Astrocyte (in vitro differentiated cells and primary cell): ENCODE measurements around the gene EIF3K. TPM values are rescaled to one million over a fixed set of nuclear protein-coding genes. Genes with fewer than 3 reads are reported as not detected.

Source experiments
- DNase-seq: peaks from one replicate; pipeline ENCODE4 v3.0.0-alpha.2; 2010; ENCODE audit warnings: low read depth
- FAIRE-seq: peaks from 2 replicates; lab custom pipeline; 2011; peaks lifted over from hg19 to GRCh38; lab: Jason Lieb, UNC
- H2AFZ ChIP-seq: 2 replicates; pipeline ENCODE4 v1.6.0; 2012; ENCODE audit warnings: low read depth, low read length, inconsistent platforms
- H3K27ac ChIP-seq: 2 replicates; pipeline ENCODE4 v1.5.1; 2011; ENCODE audit warnings: low read depth, low read length, inconsistent platforms
- H3K27me3 ChIP-seq: 2 replicates; pipeline ENCODE4 v1.6.0; 2011; ENCODE audit warnings: low read length, inconsistent platforms; ENCODE audit not compliant: insufficient read depth
- H3K36me3 ChIP-seq: 2 replicates; pipeline ENCODE4 v1.5.1; 2011; ENCODE audit warnings: low read length, inconsistent platforms; ENCODE audit not compliant: insufficient read depth
- H3K4me1 ChIP-seq: 2 replicates; pipeline ENCODE4 v1.5.1; 2011; ENCODE audit warnings: low read length, inconsistent platforms; ENCODE audit not compliant: insufficient read depth
- H3K4me2 ChIP-seq: 2 replicates; pipeline ENCODE4 v1.6.0; 2012; ENCODE audit warnings: low read length, inconsistent platforms
- H3K4me3 ChIP-seq: 2 replicates; pipeline ENCODE4 v1.5.1; 2011; ENCODE audit warnings: low read depth, mild to moderate bottlenecking, low read length, inconsistent platforms; ENCODE audit not compliant: insufficient read depth
- H3K79me2 ChIP-seq: 2 replicates; pipeline ENCODE4 v1.6.0; 2012; ENCODE audit warnings: mild to moderate bottlenecking, low read length, inconsistent platforms; ENCODE audit not compliant: insufficient read depth
- H3K9ac ChIP-seq: 2 replicates; pipeline ENCODE4 v1.6.0; 2012; ENCODE audit warnings: mild to moderate bottlenecking, low read length, inconsistent platforms
- H3K9me3 ChIP-seq: 2 replicates; pipeline ENCODE4 v1.5.1; 2012; ENCODE audit warnings: low read depth, mild to moderate bottlenecking, low read length, inconsistent platforms; ENCODE audit not compliant: insufficient read depth
- H4K20me1 ChIP-seq: 2 replicates; pipeline ENCODE4 v1.6.0; 2012; ENCODE audit warnings: low read length, inconsistent platforms; ENCODE audit not compliant: insufficient read depth
- H3K27ac Mint-ChIP-seq: one replicate; pipeline ENCODE4 v1.8.0; 2021; ENCODE audit warnings: mild to moderate bottlenecking, mixed read lengths; ENCODE audit not compliant: unreplicated experiment
- H3K27me3 Mint-ChIP-seq: one replicate; pipeline ENCODE4 v1.8.0; 2021; ENCODE audit warnings: low read depth, mixed read lengths; ENCODE audit not compliant: unreplicated experiment
- H3K36me3 Mint-ChIP-seq: one replicate; pipeline ENCODE4 v1.8.0; 2021; ENCODE audit warnings: low read depth, mixed read lengths; ENCODE audit not compliant: unreplicated experiment
- H3K4me1 Mint-ChIP-seq: one replicate; pipeline ENCODE4 v1.8.0; 2021; ENCODE audit warnings: low read depth, mixed read lengths; ENCODE audit not compliant: unreplicated experiment
- H3K4me3 Mint-ChIP-seq: one replicate; pipeline ENCODE4 v1.8.0; 2021; ENCODE audit warnings: mild to moderate bottlenecking, moderate library complexity, mixed read lengths; ENCODE audit not compliant: unreplicated experiment
- H3K9me3 Mint-ChIP-seq: one replicate; pipeline ENCODE4 v1.8.0; 2021; ENCODE audit warnings: mild to moderate bottlenecking, mixed read lengths; ENCODE audit not compliant: unreplicated experiment
- EZH2 ChIP-seq: IDR thresholded peaks from 2 replicates; pipeline ENCODE4 v1.6.1; 2012; ENCODE audit warnings: mild to moderate bottlenecking, low read length, inconsistent platforms; ENCODE audit not compliant: insufficient read depth
- total RNA-seq: library from RNA; stranded (reverse); gene quantifications from 2 replicates; pipeline ENCODE4 v1.2.1, GENCODE V29; 2021
- TF ChIP-seq, protein P1 (sequence below): IDR thresholded peaks from 2 replicates; pipeline ENCODE4 v1.5.1; 2011; ENCODE audit warnings: low read depth, mild to moderate bottlenecking, inconsistent platforms, low read length, moderate library complexity; ENCODE audit not compliant: insufficient read depth

The EIF3K gene
- total RNA-seq, 1 donor from 2014 or later, result 229 TPM

DNA sequence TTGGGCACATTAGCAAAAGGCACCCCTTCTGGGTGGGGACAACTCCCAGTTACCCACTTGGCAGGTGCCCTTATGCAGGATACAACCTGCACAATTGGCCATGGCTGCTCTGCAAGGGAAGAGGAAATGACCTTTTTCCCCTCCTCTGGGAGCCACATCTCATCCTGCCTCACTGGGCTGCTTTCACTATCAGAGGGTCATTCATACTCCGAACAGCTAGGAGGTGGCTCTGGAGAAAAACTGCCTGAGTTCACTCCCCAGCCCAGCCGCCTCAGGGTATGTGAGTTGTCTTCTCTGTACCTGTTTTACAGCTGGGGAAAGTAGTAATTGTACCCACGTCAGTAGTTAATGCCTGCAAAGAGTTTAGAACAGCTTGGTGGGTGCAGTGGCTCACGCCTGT, 21.4 kb downstream of the EIF3K start:
- Histone ChIP-seq H3K36me3 (no peaks in the 10 kb centered on the region), H4K20me1 (peaks cover 2% of the 10 kb centered on the region), H3K4me3 (no peak overlapping the region), H3K9ac (no peak overlapping the region), H2AFZ (no peak overlapping the region), H3K79me2 (no peaks in the 10 kb centered on the region), H3K4me1 (no peaks in the 10 kb centered on the region), H3K27ac (no peak overlapping the region), H3K27me3 (no peaks in the 10 kb centered on the region), H3K9me3 (no peaks in the 10 kb centered on the region), H3K4me2 (no peak overlapping the region)
- Mint-ChIP-seq H3K4me3 (no peak overlapping the region), H3K9me3 (no peaks in the 10 kb centered on the region), H3K36me3 (peaks cover 4% of the 10 kb centered on the region), H3K27me3 (no peaks in the 10 kb centered on the region), H3K27ac (no peak overlapping the region), H3K4me1 (peaks cover 2% of the 10 kb centered on the region)
- no peak for FAIRE-seq
- TF ChIP-seq EZH2, result no peak
- TF ChIP-seq, protein P1, sequence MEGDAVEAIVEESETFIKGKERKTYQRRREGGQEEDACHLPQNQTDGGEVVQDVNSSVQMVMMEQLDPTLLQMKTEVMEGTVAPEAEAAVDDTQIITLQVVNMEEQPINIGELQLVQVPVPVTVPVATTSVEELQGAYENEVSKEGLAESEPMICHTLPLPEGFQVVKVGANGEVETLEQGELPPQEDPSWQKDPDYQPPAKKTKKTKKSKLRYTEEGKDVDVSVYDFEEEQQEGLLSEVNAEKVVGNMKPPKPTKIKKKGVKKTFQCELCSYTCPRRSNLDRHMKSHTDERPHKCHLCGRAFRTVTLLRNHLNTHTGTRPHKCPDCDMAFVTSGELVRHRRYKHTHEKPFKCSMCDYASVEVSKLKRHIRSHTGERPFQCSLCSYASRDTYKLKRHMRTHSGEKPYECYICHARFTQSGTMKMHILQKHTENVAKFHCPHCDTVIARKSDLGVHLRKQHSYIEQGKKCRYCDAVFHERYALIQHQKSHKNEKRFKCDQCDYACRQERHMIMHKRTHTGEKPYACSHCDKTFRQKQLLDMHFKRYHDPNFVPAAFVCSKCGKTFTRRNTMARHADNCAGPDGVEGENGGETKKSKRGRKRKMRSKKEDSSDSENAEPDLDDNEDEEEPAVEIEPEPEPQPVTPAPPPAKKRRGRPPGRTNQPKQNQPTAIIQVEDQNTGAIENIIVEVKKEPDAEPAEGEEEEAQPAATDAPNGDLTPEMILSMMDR, result no peak
- DNase-seq, result no peak

DNA sequence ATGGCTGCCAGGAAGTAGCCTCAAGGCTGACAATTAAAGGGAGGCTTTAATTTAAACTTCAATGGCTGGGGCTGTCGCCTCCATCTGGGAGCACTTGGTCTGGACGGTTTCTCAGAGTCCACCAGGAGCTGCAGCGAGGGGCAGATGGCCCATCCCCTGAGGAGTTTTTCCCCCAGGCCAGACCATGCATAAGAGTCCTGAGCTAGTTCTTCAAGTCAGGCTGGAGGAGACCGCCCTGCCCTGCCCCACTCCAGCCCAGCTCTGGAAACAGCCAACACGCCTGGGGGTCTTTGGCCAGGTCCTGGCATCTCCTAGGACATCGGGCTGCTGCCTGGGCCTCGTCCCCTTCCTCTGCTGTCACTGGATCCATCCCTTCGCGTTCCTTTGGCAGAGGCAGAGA, 23.2 kb downstream of the EIF3K start:
- Mint-ChIP-seq H3K4me1 (no peaks in the 10 kb centered on the region), H3K9me3 (no peaks in the 10 kb centered on the region), H3K4me3 (no peak overlapping the region), H3K36me3 (no peaks in the 10 kb centered on the region), H3K27me3 (no peaks in the 10 kb centered on the region), H3K27ac (no peak overlapping the region)
- Histone ChIP-seq H3K4me2 (no peak overlapping the region), H2AFZ (no peak overlapping the region), H3K4me1 (no peaks in the 10 kb centered on the region), H3K4me3 (no peak overlapping the region), H4K20me1 (no peaks in the 10 kb centered on the region), H3K27me3 (no peaks in the 10 kb centered on the region), H3K36me3 (no peaks in the 10 kb centered on the region), H3K79me2 (no peaks in the 10 kb centered on the region), H3K27ac (no peak overlapping the region), H3K9ac (no peak overlapping the region), H3K9me3 (no peaks in the 10 kb centered on the region)
- TF ChIP-seq EZH2, result no peak
- TF ChIP-seq, protein P1, result no peak
- FAIRE-seq (no peak), DNase-seq (no peak)

DNA sequence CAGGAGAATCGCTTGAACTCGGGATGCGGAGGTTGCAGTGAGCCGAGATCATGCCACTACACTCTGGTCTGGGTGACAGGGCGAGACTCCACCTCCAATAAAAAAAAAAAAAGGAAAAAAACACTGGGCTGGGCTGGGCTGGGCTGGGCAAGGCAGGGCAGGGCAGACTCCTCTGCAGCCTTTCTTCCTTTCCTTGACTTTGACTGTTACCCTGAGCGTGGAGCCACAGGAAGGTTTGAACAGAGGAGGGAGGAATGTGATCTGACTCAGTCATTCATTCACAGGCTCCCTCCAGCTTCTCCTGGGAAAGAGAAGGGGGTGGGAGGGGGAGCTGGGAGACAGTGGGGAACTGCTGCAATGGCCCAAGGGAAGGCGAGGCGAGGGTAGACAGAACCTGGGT, 25.7 kb downstream of the EIF3K start:
- H3K27ac ChIP-seq, result no peak overlapping the region
- H4K20me1 ChIP-seq, result peaks cover 21% of the 10 kb centered on the region
- no peak overlapping the region for H2AFZ ChIP-seq
- Mint-ChIP-seq H3K27me3 (no peaks in the 10 kb centered on the region), H3K9me3 (peaks cover 2% of the 10 kb centered on the region), H3K36me3 (peaks cover 4% of the 10 kb centered on the region), H3K4me3 (no peak overlapping the region), H3K27ac (peak overlapping the region; percentile 20), H3K4me1 (no peaks in the 10 kb centered on the region)
- no peaks in the 10 kb centered on the region for H3K4me1 ChIP-seq
- no peaks in the 10 kb centered on the region for H3K36me3 ChIP-seq
- FAIRE-seq, result no peak
- H3K4me2 ChIP-seq, result no peak overlapping the region
- no peak overlapping the region for H3K4me3 ChIP-seq
- H3K9ac ChIP-seq, result no peak overlapping the region
- no peaks in the 10 kb centered on the region for H3K9me3 ChIP-seq
- no peak for DNase-seq
- H3K79me2 ChIP-seq, result peaks cover 23% of the 10 kb centered on the region
- no peaks in the 10 kb centered on the region for H3K27me3 ChIP-seq
- TF ChIP-seq EZH2, result no peak
- TF ChIP-seq, protein P1, result no peak
